ENCODE measurements around the gene C3. TPM values are rescaled to one million over a fixed set of nuclear protein-coding genes. Genes with fewer than 3 reads are reported as not detected.

C3 gene
- total and polyA plus RNA-seq, 5 donors from 2014 or later, result not detected

DNA sequence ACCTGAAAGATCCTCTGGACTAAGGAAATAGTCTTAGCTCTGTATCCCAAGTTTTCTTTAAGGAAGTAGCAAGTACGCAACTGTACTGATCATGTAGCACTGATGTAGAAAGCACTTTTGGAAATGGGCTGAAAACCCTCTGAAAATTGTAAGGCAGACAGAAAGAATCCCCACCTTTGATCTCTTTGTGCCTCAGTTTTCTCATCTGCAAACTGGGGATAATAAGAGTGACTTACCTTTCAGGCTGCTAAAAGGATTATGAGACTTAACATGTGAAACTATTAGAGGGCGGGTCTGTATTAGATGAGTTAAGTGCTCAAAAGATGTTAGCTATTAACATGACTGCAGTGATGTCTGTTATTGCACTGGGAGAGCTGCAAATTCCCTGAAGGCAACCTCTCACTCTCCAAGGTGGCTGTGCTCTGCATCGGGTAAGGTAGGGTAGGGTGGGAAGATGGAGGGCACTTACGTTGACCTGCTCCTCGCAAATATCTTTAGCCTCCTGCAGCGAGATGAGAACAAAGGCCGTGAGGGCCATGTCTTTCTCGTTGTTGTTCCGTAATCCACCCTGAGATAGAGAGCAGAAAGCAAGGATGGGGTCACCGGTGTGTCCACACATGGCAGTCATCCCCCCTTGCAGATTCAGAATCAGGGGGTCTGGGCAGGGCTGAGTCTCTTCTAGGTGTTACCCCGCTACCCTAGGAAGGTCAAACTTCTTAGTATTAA is 30.1 kb downstream of the C3 start:
- Mint-ChIP-seq H3K4me3 (no peak overlapping the region), H3K9me3 (peaks cover 0 to under 1% (median 0%) of the 10 kb centered on the region in 7 donors), H3K4me1 (no peaks in the 10 kb centered on the region), H3K27me3 (no peaks in the 10 kb centered on the region), H3K36me3 (no peaks in the 10 kb centered on the region), H3K27ac (no peak overlapping the region)
- Histone ChIP-seq H3K27ac (ENCODE audit: insufficient read depth, low read length, poor library complexity, severe bottlenecking) (no peak overlapping the region), H3K4me3 (ENCODE audit: low read depth, low read length) (no peak overlapping the region), H3K36me3 (ENCODE audit: control insufficient read depth, insufficient read depth, low read length) (no peaks in the 10 kb centered on the region), H3K27me3 (ENCODE audit: control insufficient read depth, insufficient read depth, low read length) (no peaks in the 10 kb centered on the region), H3K4me1 (ENCODE audit: control insufficient read depth, insufficient read depth, low read length, poor library complexity, severe bottlenecking) (no peaks in the 10 kb centered on the region), H3K9me3 (ENCODE audit: control insufficient read depth in 2 of 2, low read length in 2 of 2) (no peaks in the 10 kb centered on the region)
- DNase-seq (no peak), ATAC-seq (ENCODE audit: low read depth in 2 of 2) (no peak)

DNA sequence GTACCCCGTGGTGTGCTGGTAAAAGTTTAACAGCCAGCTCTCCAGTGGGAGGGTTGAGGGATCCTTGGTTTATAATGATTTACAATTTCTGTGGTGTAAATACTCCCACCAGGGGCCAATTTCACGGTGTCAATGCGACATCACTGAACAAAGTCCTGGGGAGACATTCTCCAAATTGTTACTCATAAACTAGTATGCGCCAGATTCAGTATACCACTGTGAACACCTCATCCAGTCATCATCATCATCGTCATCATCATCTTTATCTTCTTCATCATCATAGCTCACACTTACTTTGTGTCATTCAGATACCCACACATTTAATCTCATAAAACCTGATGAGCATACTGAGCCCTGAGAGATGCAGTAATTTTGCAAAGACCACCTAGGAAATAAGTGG is 33.3 kb downstream of the C3 start:
- Mint-ChIP-seq H3K4me1 (peaks cover 0 to 5% (median 0%) of the 10 kb centered on the region in 4 donors), H3K27ac (no peak overlapping the region), H3K27me3 (no peaks in the 10 kb centered on the region), H3K4me3 (no peak overlapping the region), H3K36me3 (no peaks in the 10 kb centered on the region), H3K9me3 (peaks cover 0 to 6% (median 0%) of the 10 kb centered on the region in 7 donors)
- Histone ChIP-seq H3K27me3 (ENCODE audit: control insufficient read depth, insufficient read depth, low read length) (no peaks in the 10 kb centered on the region), H3K27ac (ENCODE audit: insufficient read depth, low read length, poor library complexity, severe bottlenecking) (no peak overlapping the region), H3K4me3 (ENCODE audit: low read depth, low read length) (no peak overlapping the region), H3K4me1 (ENCODE audit: control insufficient read depth, insufficient read depth, low read length, poor library complexity, severe bottlenecking) (no peaks in the 10 kb centered on the region), H3K36me3 (ENCODE audit: control insufficient read depth, insufficient read depth, low read length) (no peaks in the 10 kb centered on the region), H3K9me3 (ENCODE audit: control insufficient read depth in 2 of 2, low read length in 2 of 2) (no peaks in the 10 kb centered on the region)
- DNase-seq (no peak), ATAC-seq (ENCODE audit: low read depth in 2 of 2) (no peak)

DNA sequence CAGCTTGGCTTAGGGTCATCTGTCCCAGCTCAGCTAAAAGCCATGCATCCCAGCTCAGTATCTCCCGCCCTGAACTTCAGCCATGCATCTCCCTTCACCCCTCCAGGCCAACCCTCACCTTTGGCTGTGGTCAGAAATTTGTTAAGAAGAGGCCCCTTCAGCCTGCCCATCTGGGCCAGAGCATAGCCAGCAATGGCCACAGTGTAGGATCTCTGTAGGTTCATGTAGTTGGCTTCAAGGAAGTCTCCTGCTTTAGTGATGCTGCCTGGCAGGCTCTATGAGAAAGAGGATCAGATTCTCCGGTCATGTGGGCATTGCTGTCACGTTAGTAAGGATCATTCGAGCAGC is 33.8 kb downstream of the C3 start:
- no peaks in the 10 kb centered on the region for H3K27me3 Mint-ChIP-seq
- H3K27me3 ChIP-seq (ENCODE audit: control insufficient read depth, insufficient read depth, low read length), result no peaks in the 10 kb centered on the region
- DNase-seq, result no peak
- no peak overlapping the region for H3K27ac ChIP-seq (ENCODE audit: insufficient read depth, low read length, poor library complexity, severe bottlenecking)
- no peak for ATAC-seq (ENCODE audit: low read depth in 2 of 2)
- H3K36me3 Mint-ChIP-seq, result no peaks in the 10 kb centered on the region
- no peaks in the 10 kb centered on the region for H3K9me3 ChIP-seq (ENCODE audit: control insufficient read depth in 2 of 2, low read length in 2 of 2)
- peaks cover 0 to 5% (median 0%) of the 10 kb centered on the region in 4 donors for H3K4me1 Mint-ChIP-seq
- no peak overlapping the region for H3K27ac Mint-ChIP-seq
- H3K9me3 Mint-ChIP-seq, result peaks cover 0 to 6% (median 0%) of the 10 kb centered on the region in 7 donors
- no peaks in the 10 kb centered on the region for H3K36me3 ChIP-seq (ENCODE audit: control insufficient read depth, insufficient read depth, low read length)
- H3K4me3 ChIP-seq (ENCODE audit: low read depth, low read length), result no peak overlapping the region
- no peaks in the 10 kb centered on the region for H3K4me1 ChIP-seq (ENCODE audit: control insufficient read depth, insufficient read depth, low read length, poor library complexity, severe bottlenecking)
- H3K4me3 Mint-ChIP-seq, result no peak overlapping the region

DNA sequence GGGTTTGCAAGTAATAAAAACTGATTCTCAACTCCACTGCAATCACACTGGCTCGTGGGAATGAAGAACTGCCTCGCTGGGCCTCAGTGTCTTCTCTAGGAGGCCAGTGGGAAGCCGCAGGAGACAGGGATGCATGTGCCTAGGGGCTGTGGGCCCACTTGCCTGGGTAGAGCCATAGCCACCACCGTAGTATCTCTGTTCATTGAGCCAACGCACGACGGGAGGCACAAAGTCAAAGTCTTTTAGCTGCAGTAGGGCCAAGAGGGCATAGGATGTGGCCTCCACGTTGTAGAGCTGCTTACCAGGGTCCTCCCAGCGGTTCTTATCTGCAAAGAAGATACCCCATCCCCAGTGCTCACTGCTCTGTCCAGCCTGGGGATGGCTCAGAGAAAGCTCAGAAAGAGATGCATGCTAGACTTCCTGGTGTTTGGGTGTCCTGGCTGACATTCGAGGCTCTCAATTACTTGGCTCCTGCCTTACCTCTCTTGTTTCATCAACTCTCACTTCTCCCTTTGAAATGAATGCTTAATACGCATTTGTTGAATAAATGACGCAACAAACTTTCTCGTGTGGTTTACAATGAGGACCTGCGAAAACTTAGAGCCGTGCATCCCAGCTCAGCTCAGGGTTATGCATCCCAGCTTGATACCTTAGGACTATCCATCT is 34.4 kb downstream of the C3 start:
- Histone ChIP-seq H3K36me3 (ENCODE audit: control insufficient read depth, insufficient read depth, low read length) (no peaks in the 10 kb centered on the region), H3K27me3 (ENCODE audit: control insufficient read depth, insufficient read depth, low read length) (no peaks in the 10 kb centered on the region), H3K4me3 (ENCODE audit: low read depth, low read length) (no peak overlapping the region), H3K27ac (ENCODE audit: insufficient read depth, low read length, poor library complexity, severe bottlenecking) (no peak overlapping the region), H3K9me3 (ENCODE audit: control insufficient read depth in 2 of 2, low read length in 2 of 2) (no peaks in the 10 kb centered on the region), H3K4me1 (ENCODE audit: control insufficient read depth, insufficient read depth, low read length, poor library complexity, severe bottlenecking) (no peaks in the 10 kb centered on the region)
- H3K36me3 Mint-ChIP-seq, result no peaks in the 10 kb centered on the region
- no peak overlapping the region for H3K4me3 Mint-ChIP-seq
- ATAC-seq (ENCODE audit: low read depth in 2 of 2) (no peak), DNase-seq (no peak)
- H3K9me3 Mint-ChIP-seq, result peaks cover 0 to 6% (median 0%) of the 10 kb centered on the region in 7 donors
- no peaks in the 10 kb centered on the region for H3K27me3 Mint-ChIP-seq
- H3K27ac Mint-ChIP-seq, result no peak overlapping the region
- H3K4me1 Mint-ChIP-seq, result peaks cover 0 to 5% (median 0%) of the 10 kb centered on the region in 4 donors

DNA sequence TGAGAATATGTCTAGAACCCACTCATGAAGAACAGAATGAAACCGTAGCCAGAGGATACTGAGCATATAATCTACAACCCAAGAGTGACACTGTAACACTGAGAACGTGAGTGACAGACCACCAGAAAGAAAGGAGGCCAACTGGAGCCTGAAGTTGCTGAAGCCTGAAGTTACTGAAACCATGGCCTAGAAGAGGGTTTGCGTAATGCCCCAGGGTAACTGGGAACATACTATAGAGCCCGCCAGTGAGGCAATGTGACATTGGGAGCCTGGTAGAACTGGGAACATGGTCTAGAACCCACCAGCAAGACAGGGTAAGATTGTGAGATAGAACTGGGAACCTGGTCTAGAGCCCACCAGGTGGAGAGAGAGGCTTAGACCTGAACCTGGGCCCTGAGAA is 35.0 kb downstream of the C3 start:
- Histone ChIP-seq H3K27ac (ENCODE audit: insufficient read depth, low read length, poor library complexity, severe bottlenecking) (no peak overlapping the region), H3K9me3 (ENCODE audit: control insufficient read depth in 2 of 2, low read length in 2 of 2) (no peaks in the 10 kb centered on the region), H3K27me3 (ENCODE audit: control insufficient read depth, insufficient read depth, low read length) (no peaks in the 10 kb centered on the region), H3K36me3 (ENCODE audit: control insufficient read depth, insufficient read depth, low read length) (no peaks in the 10 kb centered on the region), H3K4me1 (ENCODE audit: control insufficient read depth, insufficient read depth, low read length, poor library complexity, severe bottlenecking) (no peaks in the 10 kb centered on the region), H3K4me3 (ENCODE audit: low read depth, low read length) (no peak overlapping the region)
- no peak for ATAC-seq (ENCODE audit: low read depth in 2 of 2)
- Mint-ChIP-seq H3K9me3 (peaks cover 0 to 6% (median 0%) of the 10 kb centered on the region in 7 donors), H3K36me3 (no peaks in the 10 kb centered on the region), H3K4me3 (no peak overlapping the region), H3K4me1 (peaks cover 0 to 5% (median 1%) of the 10 kb centered on the region in 4 donors), H3K27ac (no peak overlapping the region), H3K27me3 (no peaks in the 10 kb centered on the region)
- DNase-seq, result no peak

DNA sequence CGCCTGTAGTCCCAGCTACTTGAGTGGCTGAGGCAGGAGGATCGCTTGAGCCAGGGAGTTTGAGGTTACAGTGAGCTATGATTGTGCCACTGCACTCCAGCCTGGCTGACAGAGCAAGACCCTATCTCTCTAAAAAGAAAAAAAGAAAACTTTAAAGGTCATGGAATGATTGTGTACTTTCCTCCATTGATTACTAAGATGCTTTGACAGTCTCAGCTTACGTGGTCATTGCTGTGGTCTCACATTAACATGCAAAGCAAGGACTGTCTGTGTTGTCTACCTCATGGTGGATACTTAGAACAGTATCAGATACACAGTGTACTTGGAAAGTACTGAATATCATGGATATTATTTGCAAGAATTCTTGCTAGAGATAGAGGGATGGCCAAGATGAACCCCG is 36.5 kb downstream of the C3 start:
- Histone ChIP-seq H3K9me3 (ENCODE audit: control insufficient read depth in 2 of 2, low read length in 2 of 2) (no peaks in the 10 kb centered on the region), H3K4me3 (ENCODE audit: low read depth, low read length) (no peak overlapping the region), H3K27ac (ENCODE audit: insufficient read depth, low read length, poor library complexity, severe bottlenecking) (no peak overlapping the region), H3K27me3 (ENCODE audit: control insufficient read depth, insufficient read depth, low read length) (no peaks in the 10 kb centered on the region), H3K36me3 (ENCODE audit: control insufficient read depth, insufficient read depth, low read length) (no peaks in the 10 kb centered on the region), H3K4me1 (ENCODE audit: control insufficient read depth, insufficient read depth, low read length, poor library complexity, severe bottlenecking) (no peaks in the 10 kb centered on the region)
- peaks cover 0 to 6% (median 0%) of the 10 kb centered on the region in 7 donors for H3K9me3 Mint-ChIP-seq
- no peak overlapping the region for H3K27ac Mint-ChIP-seq
- H3K4me1 Mint-ChIP-seq, result peaks cover 0 to 12% (median 3%) of the 10 kb centered on the region in 4 donors
- DNase-seq (no peak), ATAC-seq (ENCODE audit: low read depth in 2 of 2) (no peak)
- no peaks in the 10 kb centered on the region for H3K36me3 Mint-ChIP-seq
- H3K4me3 Mint-ChIP-seq, result no peak overlapping the region
- H3K27me3 Mint-ChIP-seq, result no peaks in the 10 kb centered on the region

DNA sequence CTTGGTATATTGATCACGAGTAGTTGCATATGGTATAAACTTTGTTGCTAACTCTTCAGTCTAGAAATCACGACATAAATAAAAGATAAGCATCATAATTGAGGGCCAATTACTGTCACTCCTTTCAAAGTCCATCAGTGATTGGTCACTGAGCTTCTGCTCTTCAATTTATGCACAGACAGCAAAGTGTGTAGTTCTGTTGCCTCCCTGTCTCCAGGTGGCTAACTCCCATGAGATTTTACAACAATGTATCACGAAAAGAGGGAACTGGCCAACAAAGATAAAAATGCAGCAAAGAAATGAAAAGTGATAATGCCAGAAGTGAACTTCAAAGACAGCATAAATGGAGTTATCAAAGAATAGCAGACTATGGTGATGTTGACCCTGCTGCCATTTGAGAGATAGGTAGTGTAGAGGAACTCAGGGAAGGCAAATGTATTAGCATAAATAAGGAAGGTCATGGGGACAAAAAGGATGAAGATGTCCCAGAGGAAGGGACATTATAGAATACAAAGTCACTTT is 37.8 kb downstream of the C3 start:
- Histone ChIP-seq H3K27me3 (ENCODE audit: control insufficient read depth, insufficient read depth, low read length) (no peaks in the 10 kb centered on the region), H3K27ac (ENCODE audit: insufficient read depth, low read length, poor library complexity, severe bottlenecking) (no peak overlapping the region), H3K4me3 (ENCODE audit: low read depth, low read length) (no peak overlapping the region), H3K9me3 (ENCODE audit: control insufficient read depth in 2 of 2, low read length in 2 of 2) (no peaks in the 10 kb centered on the region), H3K4me1 (ENCODE audit: control insufficient read depth, insufficient read depth, low read length, poor library complexity, severe bottlenecking) (peaks cover 3% of the 10 kb centered on the region), H3K36me3 (ENCODE audit: control insufficient read depth, insufficient read depth, low read length) (no peaks in the 10 kb centered on the region)
- DNase-seq, result no peak
- Mint-ChIP-seq H3K9me3 (peaks cover 0 to 6% (median 0%) of the 10 kb centered on the region in 7 donors), H3K27me3 (no peaks in the 10 kb centered on the region), H3K27ac (no peak overlapping the region), H3K4me3 (no peak overlapping the region), H3K36me3 (no peaks in the 10 kb centered on the region), H3K4me1 (peaks cover 2 to 25% (median 8%) of the 10 kb centered on the region in 4 donors)
- no peak for ATAC-seq (ENCODE audit: low read depth in 2 of 2)
